Prostate gland (tissue), 2 donors: Measurements from ENCODE around the gene ANKRA2.

Experiments
- POLR2AphosphoS5 ChIP-seq: sonication (generic); formaldehyde crosslinking; IDR thresholded peaks from one replicate; pipeline ENCODE4 v1.6.1; 2017; ENCODE audit warnings: antibody characterized with exemption
- TF ChIP-seq, protein P1 (sequence below), 4 experiments: fragments of 200-600 bp in 2 of 4; fragments of 450-650 bp in 2 of 4; sonication (generic) in 2 of 4; IDR thresholded peaks; 1 replicate in 3 of 4; 2 replicates in 1 of 4; pipeline ENCODE4 v1.5.1; 2016 to 2019; ENCODE audit warnings: antibody characterized with exemption in 4 of 4, mild to moderate bottlenecking in 2 of 4, moderate library complexity in 2 of 4

- TF ChIP-seq, protein P1, sequence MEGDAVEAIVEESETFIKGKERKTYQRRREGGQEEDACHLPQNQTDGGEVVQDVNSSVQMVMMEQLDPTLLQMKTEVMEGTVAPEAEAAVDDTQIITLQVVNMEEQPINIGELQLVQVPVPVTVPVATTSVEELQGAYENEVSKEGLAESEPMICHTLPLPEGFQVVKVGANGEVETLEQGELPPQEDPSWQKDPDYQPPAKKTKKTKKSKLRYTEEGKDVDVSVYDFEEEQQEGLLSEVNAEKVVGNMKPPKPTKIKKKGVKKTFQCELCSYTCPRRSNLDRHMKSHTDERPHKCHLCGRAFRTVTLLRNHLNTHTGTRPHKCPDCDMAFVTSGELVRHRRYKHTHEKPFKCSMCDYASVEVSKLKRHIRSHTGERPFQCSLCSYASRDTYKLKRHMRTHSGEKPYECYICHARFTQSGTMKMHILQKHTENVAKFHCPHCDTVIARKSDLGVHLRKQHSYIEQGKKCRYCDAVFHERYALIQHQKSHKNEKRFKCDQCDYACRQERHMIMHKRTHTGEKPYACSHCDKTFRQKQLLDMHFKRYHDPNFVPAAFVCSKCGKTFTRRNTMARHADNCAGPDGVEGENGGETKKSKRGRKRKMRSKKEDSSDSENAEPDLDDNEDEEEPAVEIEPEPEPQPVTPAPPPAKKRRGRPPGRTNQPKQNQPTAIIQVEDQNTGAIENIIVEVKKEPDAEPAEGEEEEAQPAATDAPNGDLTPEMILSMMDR (IDR thresholded peaks at IDR 0.05): no peak
- TF ChIP-seq POLR2AphosphoS5: no peak
These were observed 58.4 kb downstream of the ANKRA2 start for GRCh38 chr5:73507062-73507461.
